GM12892 (cell line): ENCODE data around the gene PRKAG2.

Source experiments
- DNase-seq: peaks from one replicate; pipeline ENCODE4 v3.0.0; 2011; ENCODE audit not compliant: insufficient read length
- FAIRE-seq: peaks from 2 replicates; lab custom pipeline; 2011; peaks lifted over from hg19 to GRCh38; lab: Jason Lieb, UNC
- POLR2A ChIP-seq: IDR thresholded peaks from 2 replicates; pipeline ENCODE4 v1.6.1; 2011; ENCODE audit warnings: low read depth, low read length, control low read depth
- POLR2AphosphoS5 ChIP-seq: IDR thresholded peaks from 2 replicates; pipeline ENCODE4 v1.6.1; 2011; ENCODE audit warnings: low read depth, low read length, control low read depth
- TAF1 ChIP-seq: IDR thresholded peaks from 2 replicates; pipeline ENCODE4 v1.6.1; 2011; ENCODE audit warnings: low read depth, mild to moderate bottlenecking, control low read depth, low read length, borderline replicate concordance

The PRKAG2 gene

DNA sequence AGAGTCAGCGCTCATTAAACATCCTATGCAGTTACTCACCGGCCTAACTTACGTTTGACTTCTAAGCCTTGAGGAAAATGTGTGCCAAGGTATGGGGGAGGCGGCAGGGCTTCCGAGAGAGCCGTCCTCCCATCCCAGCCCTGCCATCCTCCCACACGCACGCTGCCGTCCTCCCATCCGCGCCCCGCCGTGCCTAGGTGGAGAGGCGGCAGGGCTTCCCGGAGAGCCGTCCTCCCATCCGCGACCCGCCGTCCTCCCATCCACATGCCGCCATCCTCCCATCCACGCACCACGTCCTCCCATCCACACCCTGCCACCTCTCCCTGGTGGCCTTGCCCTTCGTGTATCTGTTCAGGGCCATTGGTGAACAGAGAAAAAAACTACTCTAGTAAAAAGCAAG, 162.7 kb downstream of the PRKAG2 start:
- FAIRE-seq = no peak
- no peak for TF ChIP-seq POLR2AphosphoS5
- no peak for TF ChIP-seq TAF1

GRCh38 chr7:151712810-151713125, 164.1 kb downstream of the PRKAG2 start:
- TF ChIP-seq POLR2A (no peak), TAF1 (no peak), POLR2AphosphoS5 (no peak)
- DNase-seq (no peak), FAIRE-seq (no peak)

More for the DNA sequence above, 162.7 kb downstream of the PRKAG2 start:
- DNase-seq = no peak

GRCh38 chr7:151711906-151712809, 164.8 kb downstream of the PRKAG2 start:
- FAIRE-seq (no peak), DNase-seq (no peak)
- TF ChIP-seq POLR2A (no peak), POLR2AphosphoS5 (no peak), TAF1 (no peak)

GRCh38 chr7:151711435-151711872, 165.5 kb downstream of the PRKAG2 start:
- TF ChIP-seq POLR2AphosphoS5 = no peak
- TF ChIP-seq POLR2A = no peak
- no peak for TF ChIP-seq TAF1
- FAIRE-seq (no peak), DNase-seq (no peak)

- TF ChIP-seq POLR2AphosphoS5 (no peak), TAF1 (no peak), POLR2A (no peak)
- DNase-seq = no peak
- FAIRE-seq = no peak
These were observed 166.1 kb downstream of the PRKAG2 start for GRCh38 chr7:151710646-151711434.

DNA sequence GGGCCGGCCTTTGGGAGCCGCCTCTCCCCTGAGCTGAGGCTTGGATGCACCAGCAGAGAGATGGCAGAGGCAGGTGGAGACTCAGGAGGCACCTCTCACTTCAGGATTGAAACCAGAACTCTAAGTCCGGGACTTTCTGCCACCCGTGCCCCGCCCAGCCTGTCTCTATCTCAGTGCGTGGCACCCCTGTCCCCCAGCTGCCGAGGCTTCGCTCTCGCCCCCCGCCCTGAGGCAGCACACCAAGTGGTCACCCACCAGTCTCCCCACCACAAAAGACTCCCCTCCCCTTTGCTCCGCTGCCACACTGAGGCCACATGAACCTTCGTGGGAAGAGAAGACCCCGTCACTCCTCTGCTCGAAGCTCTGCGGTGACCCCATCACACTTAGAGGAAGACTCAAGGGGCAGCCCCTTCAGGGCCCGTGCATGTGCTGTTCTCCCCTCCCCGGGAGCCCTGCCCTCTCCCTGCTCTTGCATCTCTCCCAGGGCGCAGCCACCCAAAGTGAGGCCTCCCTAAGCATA, 166.7 kb downstream of the PRKAG2 start:
- TF ChIP-seq POLR2A = no peak
- FAIRE-seq = no peak
- DNase-seq = no peak

GRCh38 chr7:151709141-151710038, 167.5 kb downstream of the PRKAG2 start:
- no peak for FAIRE-seq
- TF ChIP-seq POLR2A (no peak), TAF1 (no peak), POLR2AphosphoS5 (no peak)
- DNase-seq = no peak

- FAIRE-seq (no peak), DNase-seq (no peak)
- TF ChIP-seq POLR2AphosphoS5 = no peak
- no peak for TF ChIP-seq POLR2A
- TF ChIP-seq TAF1 = no peak
These were observed 168.3 kb downstream of the PRKAG2 start for GRCh38 chr7:151708610-151709009.

GRCh38 chr7:151707757-151708156, 169.2 kb downstream of the PRKAG2 start:
- no peak for FAIRE-seq
- DNase-seq = no peak
- TF ChIP-seq TAF1 = no peak
- TF ChIP-seq POLR2A = no peak
- TF ChIP-seq POLR2AphosphoS5 = no peak

DNA sequence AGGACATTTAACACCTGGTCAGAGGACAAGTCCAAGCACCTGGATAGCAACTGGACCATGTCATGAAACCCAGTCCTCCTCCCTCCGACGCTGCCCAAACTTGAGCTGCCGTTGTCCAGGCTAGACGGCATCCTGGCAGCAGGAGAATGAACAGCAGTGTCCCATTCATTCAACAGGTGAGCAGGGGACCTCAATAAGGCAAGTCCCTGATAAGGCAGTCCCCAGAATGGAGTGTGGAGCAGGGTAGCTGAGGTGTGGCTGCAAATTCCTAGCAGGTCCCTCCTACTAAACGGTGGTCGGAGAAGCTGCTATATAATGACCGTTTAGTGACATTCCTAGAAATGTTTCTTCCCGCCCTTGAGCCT, 169.8 kb downstream of the PRKAG2 start:
- FAIRE-seq (no peak), DNase-seq (no peak)
- TF ChIP-seq POLR2A (no peak), TAF1 (no peak), POLR2AphosphoS5 (no peak)
